SU-DHL-6 (cell line): ENCODE data around the gene AHRR.

Experiments
- CTCF ChIP-seq: fragments of 200-600 bp; sonication (generic); IDR thresholded peaks from one replicate; pipeline ENCODE4 v1.5.1; 2017; ENCODE audit warnings: antibody characterized with exemption, mild to moderate bottlenecking, low read length, moderate library complexity; ENCODE audit not compliant: insufficient read depth, poor library complexity, severe bottlenecking
- EZH2phosphoT487 ChIP-seq: fragments of 200-600 bp; sonication (generic), shearing (Covaris generic); conservative IDR thresholded peaks from 2 replicates; pipeline ENCODE4 v1.6.1; 2018; ENCODE audit warnings: mild to moderate bottlenecking, antibody characterized with exemption, low read length, moderate library complexity, mixed read lengths

- no peak for TF ChIP-seq CTCF
- TF ChIP-seq EZH2phosphoT487, result no peak
Measured at GRCh38 chr5:478369-478981, 157.0 kb downstream of the AHRR start.
